SK-N-SH (cell line): Measurements from ENCODE around the gene MSL3. TPM values are rescaled to one million over a fixed set of nuclear protein-coding genes. Genes with fewer than 3 reads are reported as not detected.

Source experiments
- CTCF ChIA-PET: fragments of 300-600, 350-600 bp; formaldehyde crosslinking; extraction: SDS; loops from one replicate; lab custom pipeline; 2021; lab: Yijun Ruan, JAX
- POLR2A ChIA-PET: fragments of 350-600 bp; sonication (Branson Sonifier 250); formaldehyde crosslinking; extraction: SDS; loops from one replicate; lab custom pipeline; 2020; ENCODE audit warnings: antibody characterized with exemption, inconsistent platforms; lab: Yijun Ruan, JAX
- DNase-seq: peaks from one replicate; pipeline ENCODE4 v3.0.0; 2012
- H2AFZ ChIP-seq: fragments of 200-600 bp; sonication (generic); 2 replicates; pipeline ENCODE4 v1.8.1; 2016; ENCODE audit warnings: antibody characterized with exemption, mild to moderate bottlenecking, low read depth
- H3F3A ChIP-seq: fragments of 200-600 bp; sonication (generic); replicated peaks from 2 replicates; pipeline ENCODE3; 2016; ENCODE audit warnings: antibody characterized with exemption, mild to moderate bottlenecking; ENCODE audit not compliant: insufficient read depth
- H3K27ac ChIP-seq, 2 experiments: fragments of 200-500 bp in 1 of 2; fragments of 200-600 bp in 1 of 2; sonication (Bioruptor generic) in 1 of 2; sonication (generic), shearing (Covaris generic) in 1 of 2; 2 replicates each; pipeline versions ENCODE4 v1.5.1 to v1.6.1; 2014 to 2016; ENCODE audit warnings: low read depth in 2 of 2, inconsistent platforms in 1 of 2, low read length in 1 of 2, mild to moderate bottlenecking in 1 of 2, mixed read lengths in 1 of 2
- H3K27me3 ChIP-seq: fragments of 200-600 bp; sonication (generic), shearing (Covaris generic); 2 replicates; pipeline ENCODE4 v1.6.1; 2016; ENCODE audit warnings: mixed run types; ENCODE audit not compliant: insufficient read depth
- H3K36me3 ChIP-seq, 2 experiments: fragments of 200-500 bp in 1 of 2; fragments of 200-600 bp in 1 of 2; sonication (Bioruptor generic) in 1 of 2; sonication (generic) in 1 of 2; replicated peaks in 1 of 2; 2 replicates each; pipeline versions ENCODE3 to v1.5.1; 2014 to 2016; ENCODE audit warnings: low read length in 1 of 2, mild to moderate bottlenecking in 1 of 2; ENCODE audit not compliant: insufficient read depth in 2 of 2, control insufficient read depth in 1 of 2
- H3K4me1 ChIP-seq, 2 experiments: fragments of 200-500 bp in 1 of 2; fragments of 200-600 bp in 1 of 2; sonication (Bioruptor generic) in 1 of 2; sonication (generic), shearing (Covaris generic) in 1 of 2; 2 replicates each; pipeline versions ENCODE4 v1.5.1 to v1.6.1; 2014 to 2016; ENCODE audit warnings: low read depth in 1 of 2, low read length in 1 of 2, mixed run types in 1 of 2; ENCODE audit not compliant: insufficient read depth in 2 of 2, control insufficient read depth in 1 of 2
- H3K4me2 ChIP-seq: fragments of 200-600 bp; sonication (generic), shearing (Covaris generic); 2 replicates; pipeline ENCODE4 v1.6.1; 2017; ENCODE audit warnings: mixed run types
- H3K4me3 ChIP-seq, 2 experiments: fragments of 200-500 bp in 1 of 2; fragments of 200-600 bp in 1 of 2; sonication (Bioruptor generic) in 1 of 2; sonication (generic), shearing (Covaris generic) in 1 of 2; 2 replicates each; pipeline versions ENCODE4 v1.5.1 to v1.8.1; 2014 to 2016; ENCODE audit warnings: low read depth in 2 of 2, inconsistent platforms in 1 of 2, low read length in 1 of 2, mild to moderate bottlenecking in 1 of 2, mixed read lengths in 1 of 2, moderate library complexity in 1 of 2
- H3K79me2 ChIP-seq: fragments of 200-600 bp; sonication (generic); 2 replicates; pipeline ENCODE4 v1.8.1; 2017; ENCODE audit warnings: mild to moderate bottlenecking; ENCODE audit not compliant: insufficient read depth
- H3K9ac ChIP-seq: fragments of 200-600 bp; sonication (generic); 2 replicates; pipeline ENCODE4 v1.6.1; 2017; ENCODE audit warnings: mixed run types
- H3K9me2 ChIP-seq: fragments of 200-600 bp; sonication (generic); 2 replicates; pipeline ENCODE4 v1.6.1; 2017; ENCODE audit warnings: mixed run types
- H3K9me3 ChIP-seq: fragments of 200-600 bp; sonication (generic); 2 replicates; pipeline ENCODE4 v1.6.1; 2017; ENCODE audit warnings: mixed run types, mild to moderate bottlenecking, moderate library complexity
- H4K20me1 ChIP-seq: fragments of 200-600 bp; sonication (generic); 2 replicates; pipeline ENCODE4 v1.6.1; 2017; ENCODE audit warnings: mild to moderate bottlenecking, mixed run types; ENCODE audit not compliant: insufficient read depth
- CTCF ChIP-seq: fragments of 200-600 bp; sonication (generic); IDR thresholded peaks from 2 replicates; pipeline ENCODE4 v1.6.1; 2017; ENCODE audit warnings: antibody characterized with exemption, mild to moderate bottlenecking, moderate library complexity
- ELF1 ChIP-seq: IDR thresholded peaks from 2 replicates; pipeline ENCODE4 v1.4.0; 2012
- EZH2phosphoT487 ChIP-seq: fragments of 200-600 bp; sonication (generic); IDR thresholded peaks from 2 replicates; pipeline ENCODE4 v1.6.1; 2017; ENCODE audit warnings: low read depth, mixed run types, mild to moderate bottlenecking, antibody characterized with exemption, moderate library complexity, borderline replicate concordance
- FOXJ3 ChIP-seq: sonication (generic); formaldehyde crosslinking; IDR thresholded peaks from 2 replicates; pipeline ENCODE4 v1.5.1; 2020; ENCODE audit warnings: mild to moderate bottlenecking, missing genetic modification reagents
- GABPA ChIP-seq: IDR thresholded peaks from 2 replicates; pipeline ENCODE4 v1.4.0; 2012; ENCODE audit warnings: low read depth, mild to moderate bottlenecking
- GATA2 ChIP-seq: sonication (generic); formaldehyde crosslinking; IDR thresholded peaks from 2 replicates; pipeline ENCODE4 v1.5.0; 2020; ENCODE audit warnings: mild to moderate bottlenecking, missing genetic modification reagents
- MAX ChIP-seq: IDR thresholded peaks from 2 replicates; pipeline ENCODE4 v1.4.0; 2012; ENCODE audit warnings: low read depth
- MEF2A ChIP-seq: IDR thresholded peaks from 2 replicates; pipeline ENCODE4 v1.4.0; 2012; ENCODE audit warnings: low read depth, borderline replicate concordance
- MXI1 ChIP-seq: IDR thresholded peaks from 2 replicates; pipeline ENCODE4 v1.6.1; 2012; ENCODE audit warnings: mild to moderate bottlenecking, low read depth, low read length, improper control_type of control experiment
- NRF1 ChIP-seq: IDR thresholded peaks from 2 replicates; pipeline ENCODE4 v1.6.1; 2012; ENCODE audit warnings: low read depth, mild to moderate bottlenecking, low read length
- POLR2AphosphoS5 ChIP-seq: IDR thresholded peaks from 2 replicates; pipeline ENCODE4 v1.6.1; 2012; ENCODE audit warnings: low read depth, low read length
- RAD21 ChIP-seq: IDR thresholded peaks from 2 replicates; pipeline ENCODE4 v1.6.1; 2012; ENCODE audit warnings: mild to moderate bottlenecking, low read length
- RCOR1 ChIP-seq: fragments of 150-350 bp; IDR thresholded peaks from 2 replicates; pipeline ENCODE4 v1.6.1; 2017; ENCODE audit warnings: antibody characterized with exemption, low read length
- RFX5 ChIP-seq: IDR thresholded peaks from 2 replicates; pipeline ENCODE4 v1.6.1; 2012; ENCODE audit warnings: mild to moderate bottlenecking, improper control_type of control experiment, low read length
- SMC3 ChIP-seq: IDR thresholded peaks from 2 replicates; pipeline ENCODE4 v1.6.1; 2012; ENCODE audit warnings: low read depth, low read length, improper control_type of control experiment
- TAF1 ChIP-seq: IDR thresholded peaks from 2 replicates; pipeline ENCODE4 v1.6.1; 2012; ENCODE audit warnings: low read depth, mild to moderate bottlenecking, low read length, moderate library complexity, borderline replicate concordance
- TEAD4 ChIP-seq: IDR thresholded peaks from 2 replicates; pipeline ENCODE4 v1.4.0; 2012; ENCODE audit warnings: mild to moderate bottlenecking, borderline replicate concordance; ENCODE audit not compliant: insufficient read depth
- USF2 ChIP-seq: fragments of 150-350 bp; IDR thresholded peaks from 2 replicates; pipeline ENCODE4 v1.6.1; 2017; ENCODE audit warnings: antibody characterized with exemption, low read length, low read depth, borderline replicate concordance
- ZBTB33 ChIP-seq: IDR thresholded peaks from 2 replicates; pipeline ENCODE4 v1.4.0; 2012; ENCODE audit warnings: low read depth, borderline replicate concordance
- WGBS: methylation state at CpG from one replicate; pipeline ENCODE4 v1.1.6; 2017; ENCODE audit warnings: low lambda C conversion rate; 5-methylcytosine and 5-hydroxymethylcytosine counted together
- polyA plus RNA-seq, 3 experiments: library from polyadenylated mRNA; depleted of rRNA; stranded (reverse); fragments of >200 nt; gene quantifications; 2 replicates each; pipeline ENCODE4 v1.2.3, GENCODE V29; 2012
- TF ChIP-seq, protein P1 (sequence below): fragments of 150-350 bp; IDR thresholded peaks from 2 replicates; pipeline ENCODE4 v1.6.1; 2016; ENCODE audit warnings: mild to moderate bottlenecking, low read depth, low read length
- TF ChIP-seq, protein P2 (sequence below): IDR thresholded peaks from 2 replicates; pipeline ENCODE4 v1.4.0; 2012; ENCODE audit warnings: low read depth, borderline replicate concordance

The MSL3 gene
- polyA plus RNA-seq, 1 of the 3 experiments (the other 2 are of a cell fraction) = 21.8 TPM

DNA sequence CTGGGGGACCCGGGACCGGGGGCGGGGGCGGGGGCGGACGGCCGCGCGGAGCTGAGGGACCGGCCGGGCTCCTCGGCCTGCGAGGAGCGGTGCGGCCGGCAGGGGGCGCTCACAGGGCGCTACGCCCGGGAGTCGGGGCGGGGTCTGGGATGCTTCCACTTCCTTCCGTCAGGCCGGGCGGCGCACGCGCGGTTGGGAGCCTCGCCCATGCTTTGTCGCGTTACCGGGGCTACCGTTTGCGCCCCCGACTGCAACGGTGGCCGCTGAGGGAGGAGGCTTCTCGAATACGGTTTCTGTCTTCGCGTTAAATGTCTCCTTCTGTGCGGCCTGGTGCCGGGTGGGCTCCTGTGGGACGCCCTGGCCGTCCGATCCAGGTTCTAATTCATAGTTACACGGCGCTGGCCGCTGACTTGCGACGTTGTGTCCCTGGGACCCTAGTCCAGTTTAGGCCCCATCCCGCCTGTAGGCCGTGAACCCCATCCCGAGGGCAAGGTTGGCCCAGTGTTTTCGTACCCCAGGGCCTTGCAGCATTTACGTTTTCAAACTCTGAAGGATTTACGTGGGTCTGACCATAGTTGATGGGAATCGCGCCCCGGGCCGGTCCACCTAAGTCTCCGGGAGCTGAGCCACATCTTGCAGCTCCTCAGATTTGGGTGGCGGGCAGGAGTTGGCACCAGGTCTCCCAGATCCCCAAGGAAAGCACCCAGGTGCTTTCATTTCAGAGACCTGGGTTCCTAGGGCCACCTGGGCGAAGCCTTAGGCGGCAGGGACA is 549 bp downstream of the MSL3 start:
- Histone ChIP-seq H3K9me3 (no peaks in the 10 kb centered on the region), H2AFZ (peak overlapping the region; percentile 42; the same call in 1 of the 2 replicates), H3K36me3 (peaks cover 29 to 30% of the 10 kb centered on the region in 2 experiments), H3K4me2 (peak overlapping the region; percentile 72), H3K4me1 (peaks cover 0 to 5% of the 10 kb centered on the region in 2 experiments; a peak in 3 of 4 replicates), H3K27ac (peak overlapping the region; percentile 77 to 86), H3K9ac (peak overlapping the region; percentile 84), H3K27me3 (peaks cover 5% of the 10 kb centered on the region), H3K9me2 (no peaks in the 10 kb centered on the region), H3F3A (peaks cover 12% of the 10 kb centered on the region), H4K20me1 (no peaks in the 10 kb centered on the region), H3K4me3 (peak overlapping the region; percentile 68 to 80), H3K79me2 (peaks cover 15% of the 10 kb centered on the region)
- ChIA-PET CTCF (interaction anchor here (0.6 to 1.7 kb wide), 9 partner anchors 9 to 228 kb away, joined by 3 to 6 read pairs (median 4); no protein-coding TSS in a partner anchor), POLR2A (no interaction called here)
- peak; percentile 59; the same call in 1 of the 2 replicates for TF ChIP-seq GABPA
- TF ChIP-seq GATA2 (CRISPR knock-in tag) = no peak
- peak; percentile 40; the same call in 1 of the 2 replicates for TF ChIP-seq ELF1
- TF ChIP-seq TAF1 = no peak
- peak; percentile 56 for TF ChIP-seq NRF1
- no peak for TF ChIP-seq SMC3
- peak; percentile 56 for TF ChIP-seq CTCF
- no peak for TF ChIP-seq RFX5
- peak; percentile 65 for TF ChIP-seq MXI1
- no peak for TF ChIP-seq TEAD4
- TF ChIP-seq FOXJ3 (CRISPR knock-in tag) = no peak
- TF ChIP-seq, protein P1, sequence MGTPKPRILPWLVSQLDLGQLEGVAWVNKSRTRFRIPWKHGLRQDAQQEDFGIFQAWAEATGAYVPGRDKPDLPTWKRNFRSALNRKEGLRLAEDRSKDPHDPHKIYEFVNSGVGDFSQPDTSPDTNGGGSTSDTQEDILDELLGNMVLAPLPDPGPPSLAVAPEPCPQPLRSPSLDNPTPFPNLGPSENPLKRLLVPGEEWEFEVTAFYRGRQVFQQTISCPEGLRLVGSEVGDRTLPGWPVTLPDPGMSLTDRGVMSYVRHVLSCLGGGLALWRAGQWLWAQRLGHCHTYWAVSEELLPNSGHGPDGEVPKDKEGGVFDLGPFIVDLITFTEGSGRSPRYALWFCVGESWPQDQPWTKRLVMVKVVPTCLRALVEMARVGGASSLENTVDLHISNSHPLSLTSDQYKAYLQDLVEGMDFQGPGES = no peak
- no peak for TF ChIP-seq POLR2AphosphoS5
- WGBS = 45% methylated on average over 22 of the region's 66 CpGs
- peak; percentile 86 for DNase-seq

GRCh38 chrX:11759172-11759460 is 1.1 kb downstream of the MSL3 start:
- 3% methylated on average over 5 of the region's 7 CpGs for WGBS
- ChIA-PET POLR2A (no interaction called here), CTCF (interaction anchor here (0.6 to 1.7 kb wide), 4 partner anchors 11 to 215 kb away, joined by 3 to 5 read pairs (median 3); no protein-coding TSS in a partner anchor)
- H4K20me1 ChIP-seq = no peaks in the 10 kb centered on the region
- H3K9ac ChIP-seq = peak overlapping the region; percentile 84
- H3K9me2 ChIP-seq = no peaks in the 10 kb centered on the region
- H3K36me3 ChIP-seq = peaks cover 34 to 35% of the 10 kb centered on the region in 2 experiments
- peaks cover 12% of the 10 kb centered on the region for H3F3A ChIP-seq
- peaks cover 0 to 5% of the 10 kb centered on the region in 2 experiments; a peak in 3 of 4 replicates for H3K4me1 ChIP-seq
- no peaks in the 10 kb centered on the region for H3K9me3 ChIP-seq
- H3K4me3 ChIP-seq = peak overlapping the region; percentile 68 to 80
- no peak overlapping the region for H2AFZ ChIP-seq
- peak overlapping the region; percentile 77 to 86 for H3K27ac ChIP-seq
- peak overlapping the region; percentile 72 for H3K4me2 ChIP-seq
- no peaks in the 10 kb centered on the region for H3K27me3 ChIP-seq
- H3K79me2 ChIP-seq = peaks cover 15% of the 10 kb centered on the region
- no peak for DNase-seq
- TF ChIP-seq MAX (no peak), USF2 (no peak), RAD21 (no peak), RCOR1 (no peak), EZH2phosphoT487 (no peak), ZBTB33 (no peak), RFX5 (no peak), MEF2A (no peak)
- TF ChIP-seq, protein P2, sequence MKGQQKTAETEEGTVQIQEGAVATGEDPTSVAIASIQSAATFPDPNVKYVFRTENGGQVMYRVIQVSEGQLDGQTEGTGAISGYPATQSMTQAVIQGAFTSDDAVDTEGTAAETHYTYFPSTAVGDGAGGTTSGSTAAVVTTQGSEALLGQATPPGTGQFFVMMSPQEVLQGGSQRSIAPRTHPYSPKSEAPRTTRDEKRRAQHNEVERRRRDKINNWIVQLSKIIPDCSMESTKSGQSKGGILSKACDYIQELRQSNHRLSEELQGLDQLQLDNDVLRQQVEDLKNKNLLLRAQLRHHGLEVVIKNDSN = no peak
